Aorta (tissue), 5 donors: Measurements from ENCODE around the gene AK1. TPM values are rescaled to one million over a fixed set of nuclear protein-coding genes. Genes with fewer than 3 reads are reported as not detected.
"Not testable (repeated sequence)": the region's sequence is repeated elsewhere in the genome, so short reads cannot be mapped to it uniquely, and the experiment has no call there.

Experiments used
- ATAC-seq: fragments of 200-7000 bp; cut with Tn5 transposase; one replicate; pipeline ENCODE4 v1.9.1; 2022; ENCODE audit warnings: moderate library complexity; ENCODE audit not compliant: low FRiP score
- DNase-seq, 2 donors: peaks; one replicate each; pipeline ENCODE4 v3.0.0-alpha.2; 2020
- H3K27ac ChIP-seq, 2 donors: one replicate each; pipeline ENCODE4 v1.5.1; 2013; ENCODE audit warnings: low read length in 2 of 2, mild to moderate bottlenecking in 2 of 2, moderate library complexity in 2 of 2, control low read depth in 1 of 2, inconsistent platforms in 1 of 2, low read depth in 1 of 2
- H3K27me3 ChIP-seq, 2 donors: one replicate each; pipeline ENCODE4 v1.6.1; 2013; ENCODE audit warnings: control low read depth in 1 of 2, low read length in 1 of 2, mild to moderate bottlenecking in 1 of 2, moderate library complexity in 1 of 2; ENCODE audit not compliant: insufficient read depth in 2 of 2, control insufficient read depth in 1 of 2
- H3K36me3 ChIP-seq, 2 donors: one replicate each; pipeline ENCODE4 v1.6.1; 2013; ENCODE audit warnings: control low read depth in 1 of 2, low read length in 1 of 2, mild to moderate bottlenecking in 1 of 2; ENCODE audit not compliant: insufficient read depth in 2 of 2, control insufficient read depth in 1 of 2
- H3K4me1 ChIP-seq, 2 donors: one replicate each; pipeline ENCODE4 v1.6.1; 2013; ENCODE audit warnings: low read length in 2 of 2, control low read depth in 1 of 2, mild to moderate bottlenecking in 1 of 2, moderate library complexity in 1 of 2; ENCODE audit not compliant: insufficient read depth in 2 of 2, control insufficient read depth in 1 of 2
- H3K4me3 ChIP-seq, 2 donors: one replicate each; pipeline ENCODE4 v1.5.1; 2013; ENCODE audit warnings: low read length in 2 of 2, control low read depth in 1 of 2, mild to moderate bottlenecking in 1 of 2
- H3K9me3 ChIP-seq: one replicate; pipeline ENCODE4 v1.6.1; 2013; ENCODE audit warnings: mild to moderate bottlenecking, low read length; ENCODE audit not compliant: control insufficient read depth
- WGBS, 2 donors: extraction: QIAGEN DNeasy Blood & Tissue Kit; methylation state at CpG; one replicate each; pipeline ENCODE4 v1.1.7; 2013; 5-methylcytosine and 5-hydroxymethylcytosine counted together
- intact Hi-C, 2 donors: fragments of 100-400 bp; cut with DNase I; formaldehyde crosslinking; loops; one replicate each; pipeline versions ENCODE4 v1.14.2 to v1.15.0; 2022
- polyA plus RNA-seq, 2 donors: library from polyadenylated mRNA; stranded (reverse); fragments of 200-250 nt; gene quantifications; one replicate each; pipeline ENCODE4 v1.2.3, GENCODE V29; 2013
- total RNA-seq, 2 donors: library from RNA; stranded (reverse); fragmentation: NEBNext Ultra II Directional; extraction: Animal tissue kit (Norgen Biotek cat#: 25700); gene quantifications; one replicate each; pipeline ENCODE4 v1.2.1, GENCODE V29; 2021
- donor health status: healthy with polysubstance abuse.
- donor health status: Bipolar disorder and iron deficiency.
- donor health status: DM: no; HTN: no; CAD: no.
- donor health status: DM: no; HTN: no; CAD: no.
- donor health status: DM: yes; HTN: yes; CAD: no.

Gene AK1
- total and polyA plus RNA-seq, 4 donors, result 92.4 to 168 (median 105) TPM

DNA sequence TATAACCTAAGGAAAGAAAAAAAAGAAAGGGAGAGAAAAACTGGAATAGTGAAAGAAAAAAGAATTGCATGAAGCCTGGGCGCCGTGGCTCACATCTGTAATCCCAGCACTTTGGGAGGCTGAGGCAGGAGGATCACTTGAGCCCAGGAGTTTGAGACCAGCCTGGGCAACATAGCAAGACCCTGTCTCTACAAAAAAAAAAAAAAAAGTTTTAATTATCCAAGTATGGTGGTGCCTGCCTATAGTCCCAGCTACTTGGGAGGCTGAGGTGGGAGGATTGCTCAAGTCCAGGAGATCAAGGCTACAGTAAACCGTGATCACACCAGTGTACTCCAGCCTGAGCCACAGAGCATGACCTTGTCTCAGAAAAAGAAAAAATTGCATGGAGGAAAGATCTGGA, 4.2 kb upstream of the AK1 start:
- H3K4me3 ChIP-seq, H3K27ac ChIP-seq, DNase-seq, H3K9me3 ChIP-seq, H3K27me3 ChIP-seq, ATAC-seq, H3K36me3 ChIP-seq, H3K4me1 ChIP-seq, intact Hi-C loops: not testable (repeated sequence)
- 87 to 92% methylated on average over 3 of the region's 3 CpGs for WGBS, 2 donors

DNA sequence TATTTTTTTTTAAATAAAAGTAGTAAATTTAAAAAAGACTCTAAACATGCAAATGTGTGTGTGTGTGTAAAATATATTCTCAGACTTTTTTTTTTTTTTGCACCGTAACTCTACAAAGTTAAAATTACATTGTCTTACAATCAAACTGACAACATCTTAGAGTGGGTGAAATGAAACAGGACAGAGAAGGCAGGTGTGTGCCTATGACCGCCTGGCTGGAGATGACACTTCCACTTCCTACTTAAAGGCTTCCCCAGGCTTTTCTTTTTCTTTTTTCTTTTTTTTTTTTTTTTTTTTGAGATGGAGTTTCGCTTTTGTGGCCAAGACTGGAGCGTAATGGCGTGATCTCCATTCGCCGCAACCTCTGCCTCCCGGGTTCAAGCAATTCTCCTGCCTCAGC, 2.7 kb upstream of the AK1 start:
- 75 to 76% methylated on average over 8 of the region's 8 CpGs for WGBS, 2 donors
- ATAC-seq, result no peak
- Histone ChIP-seq H3K27ac (no peak overlapping the region), H3K27me3 (no peaks in the 10 kb centered on the region), H3K36me3 (no peaks in the 10 kb centered on the region), H3K4me1 (peaks cover 0 to 2% of the 10 kb centered on the region in 2 donors), H3K4me3 (no peak overlapping the region), H3K9me3 (no peaks in the 10 kb centered on the region)
- DNase-seq, result no peak
- intact Hi-C loops, result no loop called here

DNA sequence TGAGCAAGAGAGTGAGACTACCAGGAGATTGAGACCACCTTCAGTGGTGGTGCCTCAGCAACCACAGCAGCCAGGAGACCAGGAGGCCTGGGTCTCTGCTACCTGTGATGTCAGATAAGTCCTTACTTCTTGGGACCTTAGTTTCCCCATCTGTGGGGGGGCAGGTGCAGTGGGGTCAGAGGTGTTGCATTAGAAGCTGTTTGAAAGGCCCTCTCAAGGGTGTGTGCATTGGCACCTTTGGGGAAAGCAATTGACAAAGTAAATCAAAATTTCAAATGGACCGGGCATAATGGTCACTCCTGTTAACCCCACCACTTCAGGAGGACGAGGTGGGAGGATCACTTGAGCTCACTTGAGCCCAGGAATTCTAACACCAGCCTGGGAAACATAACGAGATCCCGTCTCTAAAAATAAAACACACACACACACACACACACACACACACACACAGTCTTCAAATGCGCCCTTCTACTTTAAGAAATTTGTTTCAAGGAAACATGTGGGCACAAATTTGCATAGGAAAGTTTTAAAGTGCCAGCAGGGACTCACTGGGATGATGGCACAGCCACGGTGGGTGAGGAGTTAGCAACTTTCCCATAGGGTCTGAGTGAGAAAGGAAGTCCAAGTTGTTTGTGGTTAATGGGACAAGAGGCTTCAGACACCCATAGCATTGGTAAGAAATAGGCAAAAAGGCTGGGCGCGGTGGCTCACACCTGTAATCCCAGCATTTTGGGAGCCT, 1.3 kb upstream of the AK1 start:
- Histone ChIP-seq H3K9me3 (no peaks in the 10 kb centered on the region), H3K4me3 (no peak overlapping the region), H3K36me3 (no peaks in the 10 kb centered on the region), H3K4me1 (peaks cover 0 to 2% of the 10 kb centered on the region in 2 donors), H3K27me3 (no peaks in the 10 kb centered on the region), H3K27ac (no peak overlapping the region)
- ATAC-seq (no peak), DNase-seq (no peak)
- WGBS, 2 donors, result 34 to 41% methylated on average over 8 of the region's 8 CpGs
- intact Hi-C loops, result loop anchor here (5.0 to 10.0 kb wide), 2 partner anchors 38 to 74 kb away; partner anchors contain the start of genes FPGS (in 1 of the 2) and ST6GALNAC4 (in 1 of the 2)

DNA sequence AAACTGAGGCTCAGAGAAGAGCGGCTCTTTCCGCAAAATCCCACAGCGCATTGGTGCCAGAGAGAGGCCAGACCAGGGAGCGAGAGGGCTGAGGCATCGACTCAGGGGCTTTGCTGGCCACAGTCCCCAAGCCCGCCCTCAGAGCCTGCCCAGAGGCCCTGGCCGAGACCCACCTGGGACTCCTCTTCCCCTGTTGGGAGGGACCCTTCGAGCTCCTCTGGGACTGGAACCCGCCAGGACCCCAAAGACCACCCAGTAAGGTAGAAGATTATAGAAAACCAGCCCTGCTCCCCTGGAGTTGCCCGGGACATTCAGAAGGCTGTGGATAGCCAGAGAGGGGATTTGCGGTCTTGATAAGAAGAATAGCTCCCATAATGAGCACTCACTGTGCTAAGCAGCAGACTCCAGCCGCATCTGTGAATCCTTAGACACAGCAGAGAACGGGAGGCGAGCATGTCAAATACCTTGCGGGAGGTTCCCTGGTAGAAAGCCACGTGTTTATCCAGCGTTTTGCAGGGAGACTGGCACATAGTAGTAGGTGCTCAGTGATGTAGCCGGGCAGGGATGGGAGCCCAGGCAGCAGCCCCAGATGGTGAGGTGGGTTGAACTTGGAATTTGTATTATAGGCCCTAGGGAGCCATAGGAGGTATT, 651 bp upstream of the AK1 start:
- H3K4me3 ChIP-seq, result peak overlapping the region; percentile 3 to 56

DNA sequence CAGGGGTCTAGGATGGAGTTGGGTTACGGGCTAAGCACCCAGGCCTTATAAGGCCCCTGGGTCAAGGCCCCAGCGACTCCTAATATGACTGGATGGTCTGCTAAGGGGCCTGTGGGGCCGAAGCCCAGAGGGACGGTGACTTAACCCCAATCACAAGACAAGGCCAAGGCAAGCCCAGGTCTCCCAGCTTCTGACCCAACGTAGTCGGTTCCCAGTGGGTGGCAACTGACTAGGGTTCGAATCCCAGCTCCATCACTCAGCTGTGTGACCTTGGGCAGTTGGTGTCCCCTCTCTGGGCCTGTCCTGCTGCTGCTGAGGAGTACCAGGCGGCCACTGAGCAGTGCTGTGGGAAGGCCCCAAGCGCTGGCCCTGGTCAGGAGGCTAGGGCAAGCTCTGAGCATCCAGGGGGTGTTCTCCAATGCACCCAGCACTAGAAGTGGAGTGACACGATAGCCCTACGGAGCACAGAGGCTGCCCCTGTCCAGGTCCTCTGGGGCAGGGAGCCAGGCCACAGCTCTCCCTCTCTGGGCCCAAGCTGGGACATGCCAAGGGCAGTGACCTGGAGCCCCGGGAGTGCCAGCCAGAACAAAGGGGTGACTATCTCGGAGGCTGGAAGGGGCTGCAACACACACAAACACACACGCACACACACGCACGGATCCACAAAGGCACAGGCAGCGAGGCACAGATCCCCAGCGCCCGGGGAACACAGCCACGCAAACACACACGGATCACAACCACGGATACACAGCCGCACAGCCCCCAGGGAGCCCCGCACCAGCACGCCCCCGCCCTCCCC, 512 bp downstream of the AK1 start:
- Histone ChIP-seq H3K27me3 (no peaks in the 10 kb centered on the region), H3K4me1 (peaks cover 0 to 2% of the 10 kb centered on the region in 2 donors), H3K4me3 (peak overlapping the region; percentile 56 to 57), H3K36me3 (no peaks in the 10 kb centered on the region), H3K9me3 (no peaks in the 10 kb centered on the region), H3K27ac (peak overlapping the region in 1 of 2 donors; percentile 8)
- 26% methylated on average over 26 of the region's 26 CpGs for WGBS, 2 donors
- DNase-seq, result peak in 1 of 2 donors; percentile 81
- ATAC-seq, result peak; percentile 8
- intact Hi-C loops, result loop anchor here (5.0 to 10.0 kb wide), 2 partner anchors 40 to 72 kb away; partner anchors contain the start of genes FPGS (in 1 of the 2) and ST6GALNAC4 (in 1 of the 2)

More for the DNA sequence above, 651 bp upstream of the AK1 start:
- Histone ChIP-seq H3K4me1 (peaks cover 0 to 2% of the 10 kb centered on the region in 2 donors), H3K9me3 (no peaks in the 10 kb centered on the region), H3K36me3 (no peaks in the 10 kb centered on the region), H3K27ac (peak overlapping the region in 1 of 2 donors; percentile 31), H3K27me3 (no peaks in the 10 kb centered on the region)
- DNase-seq, result no peak
- WGBS, 2 donors, result 33 to 35% methylated on average over 18 of the region's 18 CpGs
- no peak for ATAC-seq
- intact Hi-C loops, result loop anchor here (5.0 to 10.0 kb wide), 2 partner anchors 39 to 73 kb away; partner anchors contain the start of genes FPGS (in 1 of the 2) and ST6GALNAC4 (in 1 of the 2)

DNA sequence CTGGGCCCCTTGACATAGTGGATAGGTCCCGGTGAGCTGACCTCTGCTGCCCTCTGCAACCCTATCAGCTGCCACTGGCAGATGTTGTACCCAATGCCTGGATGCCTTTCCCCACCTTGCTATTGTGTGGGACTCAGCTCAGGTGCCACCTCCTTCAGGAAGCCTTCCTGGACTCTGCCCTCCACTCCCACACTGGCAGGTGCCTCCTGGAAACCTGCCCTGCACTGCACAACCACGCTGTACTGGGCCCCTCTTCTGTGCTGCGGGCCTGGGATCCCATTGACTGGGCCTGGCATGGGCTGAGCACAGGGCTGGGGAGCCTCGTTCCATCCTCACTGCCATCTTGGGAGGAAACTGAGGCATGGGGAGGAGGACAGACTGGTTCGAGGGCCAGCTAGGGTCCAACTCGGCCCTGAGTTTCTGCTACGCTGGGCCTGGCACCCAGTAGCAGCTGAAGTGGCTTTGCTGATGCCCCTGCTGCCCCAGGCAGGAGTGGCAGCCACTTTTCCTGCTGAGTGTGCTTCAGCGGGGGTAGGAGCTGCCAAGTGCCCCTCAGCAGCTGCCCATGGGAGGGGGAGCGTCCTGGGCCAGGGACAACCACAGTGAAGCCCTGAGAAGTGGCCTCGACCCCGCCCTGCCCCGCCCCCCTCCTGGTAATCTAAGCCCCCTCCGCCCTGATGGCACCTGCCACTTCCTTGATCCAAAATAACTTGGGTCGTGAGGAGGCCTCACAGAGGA, 1.3 kb downstream of the AK1 start:
- 69 to 76% methylated on average over 14 of the region's 14 CpGs for WGBS, 2 donors
- Histone ChIP-seq H3K36me3 (no peaks in the 10 kb centered on the region), H3K27ac (peak overlapping the region in 1 of 2 donors; percentile 5), H3K4me3 (no peak overlapping the region), H3K27me3 (no peaks in the 10 kb centered on the region), H3K4me1 (peaks cover 0 to 2% of the 10 kb centered on the region in 2 donors), H3K9me3 (no peaks in the 10 kb centered on the region)
- DNase-seq, result peak in 1 of 2 donors; percentile 43
- intact Hi-C loops, result loop anchor here (5.0 to 10.0 kb wide), 2 partner anchors 41 to 71 kb away; partner anchors contain the start of genes FPGS (in 1 of the 2) and ST6GALNAC4 (in 1 of the 2)
- ATAC-seq, result no peak

DNA sequence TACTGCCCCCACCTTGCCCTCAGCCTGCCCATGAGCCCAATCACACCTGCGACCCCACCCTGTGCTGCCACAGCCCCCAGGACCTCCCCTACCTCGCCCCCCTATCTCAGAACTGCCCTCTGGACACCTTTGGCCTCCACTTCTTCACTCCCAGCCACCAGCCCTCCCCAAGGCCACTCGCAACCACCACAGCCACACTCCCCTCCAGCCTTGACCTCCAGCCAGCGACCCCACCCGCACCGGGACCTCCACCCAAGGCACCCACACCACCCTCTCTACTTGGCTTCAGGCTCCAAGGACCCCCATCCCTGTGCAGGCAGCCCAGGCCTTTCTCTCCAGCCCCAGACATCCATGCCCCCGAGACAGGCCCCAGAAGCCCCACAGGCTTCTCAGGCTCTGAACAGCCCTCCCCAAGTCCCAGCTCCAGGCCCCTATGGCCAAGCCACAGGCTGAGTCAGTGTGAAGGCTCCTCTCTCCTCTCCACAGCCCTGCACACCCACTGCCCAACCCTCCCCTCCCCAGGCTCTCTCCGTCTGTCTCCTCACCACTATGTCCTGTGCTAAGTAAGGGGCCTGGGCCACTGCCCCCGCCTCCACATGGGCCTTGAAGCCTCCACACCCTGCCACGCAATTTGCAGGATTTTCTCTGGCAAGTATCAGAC, 2.0 kb downstream of the AK1 start:
- Histone ChIP-seq H3K27ac (peak overlapping the region in 1 of 2 donors; percentile 10), H3K4me3 (no peak overlapping the region), H3K4me1 (peaks cover 0 to 2% of the 10 kb centered on the region in 2 donors)

More for the DNA sequence above, 2.0 kb downstream of the AK1 start:
- no peaks in the 10 kb centered on the region for H3K27me3 ChIP-seq
- H3K36me3 ChIP-seq, result no peaks in the 10 kb centered on the region
- WGBS, 2 donors, result 75 to 81% methylated on average over 10 of the region's 10 CpGs
- DNase-seq, result peak in 1 of 2 donors; percentile 80
- intact Hi-C loops, result loop anchor here (2.0 to 10.0 kb wide), 3 partner anchors 42 to 141 kb away; partner anchors contain the start of genes FPGS (in 1 of the 2), ST6GALNAC4 (in 1 of the 2) and TOR2A (in 1 of the 2)
- no peaks in the 10 kb centered on the region for H3K9me3 ChIP-seq
- no peak for ATAC-seq
